ENCODE results near the gene TMEM245. TPM values are rescaled to one million over a fixed set of nuclear protein-coding genes. Genes with fewer than 3 reads are reported as not detected.

Gene TMEM245
- total RNA-seq, 1 donor from 2014 or later = 49.7 TPM

DNA sequence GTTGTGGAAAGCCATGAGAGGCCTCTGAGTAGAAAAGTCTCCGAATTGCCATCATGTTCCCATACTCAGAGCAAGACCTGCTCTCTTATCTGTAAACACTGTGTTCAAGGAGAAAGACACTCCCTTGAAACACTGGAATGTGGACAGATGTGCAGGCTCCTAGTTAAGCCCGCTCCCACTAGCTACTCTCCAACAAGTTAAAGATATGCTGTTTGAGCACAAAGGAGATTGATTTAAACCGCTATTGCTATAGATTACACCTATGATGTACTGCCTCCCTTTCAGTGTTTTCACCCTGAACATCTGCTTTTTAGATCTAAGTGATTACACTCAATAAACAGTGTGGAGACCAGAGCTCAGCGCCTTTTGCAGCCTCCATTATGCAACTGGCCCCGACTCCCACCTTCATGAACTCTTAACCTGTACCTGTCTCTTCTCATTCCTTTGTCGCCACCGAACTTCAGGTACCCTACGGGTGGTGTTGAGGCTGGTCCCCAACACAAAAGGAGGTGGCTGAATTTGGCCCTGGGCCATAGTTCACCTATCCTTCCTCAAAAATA is 47.5 kb downstream of the TMEM245 start:
- no peak overlapping the region for H3K27ac ChIP-seq
- intact Hi-C loops (cut with DNase I) = no loop called here

DNA sequence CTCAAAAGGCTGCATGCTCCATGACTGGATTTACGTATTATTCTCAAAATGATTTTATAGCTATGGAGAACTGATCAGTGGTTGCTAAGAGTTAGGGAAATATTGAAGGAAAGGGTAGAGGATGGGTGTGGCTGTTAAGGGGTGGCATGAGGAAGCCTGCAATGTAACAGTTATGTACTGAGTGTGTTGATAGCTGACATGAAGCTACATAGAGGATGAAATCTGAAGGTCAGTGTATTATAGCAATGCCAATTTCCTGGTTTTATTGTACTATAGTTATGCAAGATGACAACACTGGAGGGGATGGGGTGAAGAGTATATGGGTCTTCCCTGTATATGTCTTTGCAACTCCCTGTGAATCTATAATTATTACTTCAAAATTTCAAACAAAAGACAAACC is 51.0 kb downstream of the TMEM245 start:
- Histone ChIP-seq H3K9me3 (no peaks in the 10 kb centered on the region), H3K27ac (no peak overlapping the region), H3K4me1 (no peaks in the 10 kb centered on the region), H3K27me3 (no peaks in the 10 kb centered on the region), H3K4me3 (no peak overlapping the region), H3K36me3 (peaks cover 41 to 79% of the 10 kb centered on the region in 2 donors)
- no peak for DNase-seq (ENCODE audit: low spot score in 2 of 2)
- TF ChIP-seq, protein P1, sequence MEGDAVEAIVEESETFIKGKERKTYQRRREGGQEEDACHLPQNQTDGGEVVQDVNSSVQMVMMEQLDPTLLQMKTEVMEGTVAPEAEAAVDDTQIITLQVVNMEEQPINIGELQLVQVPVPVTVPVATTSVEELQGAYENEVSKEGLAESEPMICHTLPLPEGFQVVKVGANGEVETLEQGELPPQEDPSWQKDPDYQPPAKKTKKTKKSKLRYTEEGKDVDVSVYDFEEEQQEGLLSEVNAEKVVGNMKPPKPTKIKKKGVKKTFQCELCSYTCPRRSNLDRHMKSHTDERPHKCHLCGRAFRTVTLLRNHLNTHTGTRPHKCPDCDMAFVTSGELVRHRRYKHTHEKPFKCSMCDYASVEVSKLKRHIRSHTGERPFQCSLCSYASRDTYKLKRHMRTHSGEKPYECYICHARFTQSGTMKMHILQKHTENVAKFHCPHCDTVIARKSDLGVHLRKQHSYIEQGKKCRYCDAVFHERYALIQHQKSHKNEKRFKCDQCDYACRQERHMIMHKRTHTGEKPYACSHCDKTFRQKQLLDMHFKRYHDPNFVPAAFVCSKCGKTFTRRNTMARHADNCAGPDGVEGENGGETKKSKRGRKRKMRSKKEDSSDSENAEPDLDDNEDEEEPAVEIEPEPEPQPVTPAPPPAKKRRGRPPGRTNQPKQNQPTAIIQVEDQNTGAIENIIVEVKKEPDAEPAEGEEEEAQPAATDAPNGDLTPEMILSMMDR (IDR thresholded peaks at IDR 0.05) = no peak
- intact Hi-C loops (cut with DNase I) = loop anchor here (1.0 kb wide), 1 partner anchor 17 kb away; no protein-coding TSS in a partner anchor

More for the DNA sequence above, 47.5 kb downstream of the TMEM245 start:
- Histone ChIP-seq H3K9me3 (no peaks in the 10 kb centered on the region), H3K27me3 (no peaks in the 10 kb centered on the region), H3K4me1 (no peaks in the 10 kb centered on the region), H3K36me3 (peaks cover 23 to 55% of the 10 kb centered on the region in 2 donors), H3K4me3 (no peak overlapping the region)
- TF ChIP-seq, protein P1 (IDR thresholded peaks at IDR 0.05) = no peak
- no peak for DNase-seq (ENCODE audit: low spot score in 2 of 2)

DNA sequence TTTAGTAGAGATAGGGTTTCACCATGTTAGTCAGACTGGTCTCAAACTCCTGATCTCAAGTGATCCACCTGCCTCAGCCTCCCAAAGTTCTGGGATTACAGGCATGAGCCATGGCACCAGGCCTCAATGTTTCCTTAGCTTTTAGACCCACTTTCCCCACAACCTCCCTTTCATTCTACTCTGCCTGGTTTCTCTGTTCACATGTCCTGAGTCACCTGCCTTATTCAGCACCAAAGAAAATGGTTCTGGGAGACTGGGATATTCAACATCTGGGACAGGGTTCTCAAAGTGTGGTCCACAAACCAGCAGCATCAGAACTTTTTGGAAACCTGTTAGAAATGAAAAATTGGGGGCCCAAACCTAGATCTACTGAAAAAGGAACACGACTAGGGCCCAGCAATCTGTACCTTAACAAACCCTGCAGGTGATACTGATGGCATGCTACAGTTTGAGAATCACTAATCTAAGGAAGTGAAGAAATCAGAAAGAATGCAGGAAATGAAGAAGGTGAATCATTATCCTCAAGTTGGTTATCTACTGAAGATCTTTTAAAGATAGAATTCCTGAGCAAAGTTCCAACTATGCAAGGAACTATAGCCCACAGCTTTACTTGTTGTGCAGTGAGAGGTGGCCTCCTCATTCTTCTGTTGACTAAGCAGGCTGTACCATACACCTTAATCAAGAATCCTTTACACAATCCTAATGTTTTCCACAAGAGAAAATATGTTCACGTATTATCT is 54.6 kb downstream of the TMEM245 start:
- no peaks in the 10 kb centered on the region for H3K4me1 ChIP-seq
- H3K36me3 ChIP-seq = peaks cover 48 to 77% of the 10 kb centered on the region in 2 donors
- intact Hi-C loops (cut with DNase I) = no loop called here
- DNase-seq (ENCODE audit: low spot score in 2 of 2) = no peak
- no peak overlapping the region for H3K27ac ChIP-seq
- TF ChIP-seq, protein P1 (IDR thresholded peaks at IDR 0.05) = no peak
- no peak overlapping the region for H3K4me3 ChIP-seq
- no peaks in the 10 kb centered on the region for H3K27me3 ChIP-seq
- H3K9me3 ChIP-seq = no peaks in the 10 kb centered on the region

DNA sequence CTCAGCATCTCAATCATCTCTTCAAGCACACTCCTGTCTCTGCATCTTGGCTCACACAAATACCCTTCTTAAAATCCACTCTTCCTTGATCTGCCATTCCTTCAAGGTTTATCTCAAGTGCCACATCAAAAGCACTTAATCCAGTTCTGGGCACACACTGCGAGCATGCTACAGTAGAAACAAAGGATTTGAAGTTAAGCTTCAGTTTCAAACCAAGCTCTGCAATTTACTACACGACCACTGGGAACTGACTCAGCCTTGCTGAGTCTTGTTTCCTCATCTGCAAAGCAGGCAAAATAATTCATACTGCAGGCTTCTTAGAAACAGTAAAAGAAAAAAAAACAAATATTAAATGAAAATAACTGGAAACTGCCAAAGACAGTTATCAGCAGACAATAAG is 56.0 kb downstream of the TMEM245 start:
- H3K27me3 ChIP-seq = no peaks in the 10 kb centered on the region
- no peaks in the 10 kb centered on the region for H3K4me1 ChIP-seq
- intact Hi-C loops (cut with DNase I) = no loop called here
- TF ChIP-seq, protein P1 (IDR thresholded peaks at IDR 0.05) = no peak
- no peak for DNase-seq (ENCODE audit: low spot score in 2 of 2)
- peaks cover 39 to 73% of the 10 kb centered on the region in 2 donors for H3K36me3 ChIP-seq
- H3K9me3 ChIP-seq = no peaks in the 10 kb centered on the region
- no peak overlapping the region for H3K27ac ChIP-seq
- H3K4me3 ChIP-seq = no peak overlapping the region

DNA sequence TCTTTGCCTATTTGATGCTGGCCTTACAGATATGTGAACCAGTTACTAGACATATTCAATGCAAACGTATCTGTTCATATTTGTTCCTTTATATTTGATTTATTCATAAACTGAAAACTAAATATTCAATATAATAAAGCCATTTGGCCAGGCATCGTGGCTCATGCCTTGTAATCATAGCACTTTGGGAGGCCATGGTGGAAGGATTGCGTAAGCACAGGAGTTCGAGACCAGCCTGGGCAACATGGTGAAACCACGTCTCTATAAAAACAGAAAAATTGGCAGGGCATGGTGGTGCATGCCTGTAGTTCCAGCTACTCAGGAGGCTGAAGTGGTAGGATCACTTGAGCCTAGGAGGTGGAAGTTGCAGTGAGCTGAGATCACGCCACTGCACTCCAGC is 57.2 kb downstream of the TMEM245 start:
- H3K4me3 ChIP-seq = no peak overlapping the region
- intact Hi-C loops (cut with DNase I) = no loop called here
- H3K9me3 ChIP-seq = no peaks in the 10 kb centered on the region
- no peaks in the 10 kb centered on the region for H3K27me3 ChIP-seq
- no peaks in the 10 kb centered on the region for H3K4me1 ChIP-seq
- TF ChIP-seq, protein P1 (IDR thresholded peaks at IDR 0.05) = no peak
- no peak for DNase-seq (ENCODE audit: low spot score in 2 of 2)
- no peak overlapping the region for H3K27ac ChIP-seq
- H3K36me3 ChIP-seq = peaks cover 37 to 66% of the 10 kb centered on the region in 2 donors

Data from ascending aorta (tissue), 2 donors.